ENCODE data around the gene KDM1A.

GRCh38 chr1:23050201-23050600, 30.9 kb downstream of the KDM1A start:
- TF ChIP-seq NFRKB (IDR thresholded peaks at IDR 0.05) (no peak), SP1 (IDR thresholded peaks at IDR 0.05) (no peak), TARDBP (IDR thresholded peaks at IDR 0.05) (no peak), BHLHE40 (IDR thresholded peaks at IDR 0.05; ENCODE audit: borderline replicate concordance) (no peak), ELF4 (IDR thresholded peaks at IDR 0.05) (no peak), SUZ12 (IDR thresholded peaks at IDR 0.05) (no peak), LEF1 (IDR thresholded peaks at IDR 0.05; ENCODE audit: borderline replicate concordance) (no peak), FOXA1 (IDR thresholded peaks at IDR 0.05) (no peak), PKNOX1 (IDR thresholded peaks at IDR 0.05) (no peak), FOXM1 (IDR thresholded peaks at IDR 0.05; ENCODE audit: borderline replicate concordance) (no peak), CTBP1 (IDR thresholded peaks at IDR 0.05; ENCODE audit: borderline replicate concordance) (no peak), HDGF (IDR thresholded peaks at IDR 0.05; ENCODE audit: borderline replicate concordance) (no peak), L3MBTL2 (conservative IDR thresholded peaks at IDR 0.05) (no peak), ARNT (IDR thresholded peaks at IDR 0.05) (no peak)
